Activated T-cell treated with anti-CD3 and anti-CD28 coated beads, Interleukin-2, amount 50 U/mL, for 48 hours (primary cell): ENCODE measurements around the gene LMF1.

ENCODE experiments used
- DNase-seq, 2 experiments: peaks; one replicate each; pipeline ENCODE4 v3.0.0-alpha.2; 2020

The LMF1 gene

GRCh38 chr16:927406-927805 lies 43.4 kb downstream of the LMF1 start:
- DNase-seq = no peak

GRCh38 chr16:926715-927114 lies 44.1 kb downstream of the LMF1 start:
- DNase-seq = no peak

- no peak for DNase-seq
Observed at GRCh38 chr16:924806-925205, 46.0 kb downstream of the LMF1 start.

- DNase-seq = no peak
Observed at GRCh38 chr16:924063-924462, 46.7 kb downstream of the LMF1 start.

- no peak for DNase-seq
Observed at GRCh38 chr16:923184-923583, 47.6 kb downstream of the LMF1 start.

GRCh38 chr16:922051-922450 lies 48.7 kb downstream of the LMF1 start:
- no peak for DNase-seq

GRCh38 chr16:921321-921905 lies 49.4 kb downstream of the LMF1 start:
- no peak for DNase-seq

- DNase-seq = no peak
Observed at GRCh38 chr16:920717-921116, 50.1 kb downstream of the LMF1 start.

GRCh38 chr16:920051-920681 lies 50.6 kb downstream of the LMF1 start:
- no peak for DNase-seq

- DNase-seq = no peak
Observed at GRCh38 chr16:919658-920050, 51.1 kb downstream of the LMF1 start.

GRCh38 chr16:918741-919657 lies 51.8 kb downstream of the LMF1 start:
- DNase-seq = no peak

- DNase-seq = no peak
Observed at GRCh38 chr16:918068-918467, 52.7 kb downstream of the LMF1 start.

GRCh38 chr16:917591-918061 lies 53.2 kb downstream of the LMF1 start:
- DNase-seq = no peak

GRCh38 chr16:916035-916799 lies 54.6 kb downstream of the LMF1 start:
- DNase-seq = no peak

GRCh38 chr16:915546-915945 lies 55.2 kb downstream of the LMF1 start:
- DNase-seq = no peak

GRCh38 chr16:914440-914839 lies 56.3 kb downstream of the LMF1 start:
- DNase-seq = no peak

GRCh38 chr16:913817-914439 lies 56.9 kb downstream of the LMF1 start:
- DNase-seq = no peak

- no peak for DNase-seq
Observed at GRCh38 chr16:912684-913613, 57.8 kb downstream of the LMF1 start.

GRCh38 chr16:912322-912683 lies 58.5 kb downstream of the LMF1 start:
- DNase-seq = no peak

- no peak for DNase-seq
Observed at GRCh38 chr16:911604-912321, 59.0 kb downstream of the LMF1 start.

GRCh38 chr16:911101-911500 lies 59.7 kb downstream of the LMF1 start:
- no peak for DNase-seq
